CD4-positive, alpha-beta T cell (primary cell): ENCODE data around the gene NEK4. TPM values are rescaled to one million over a fixed set of nuclear protein-coding genes. Genes with fewer than 3 reads are reported as not detected.
"Not testable (repeated sequence)": the region's sequence is repeated elsewhere in the genome, so short reads cannot be mapped to it uniquely, and the experiment has no call there.

ENCODE experiments used
- ATAC-seq: fragments of 200-7000 bp; cut with Tn5 transposase; one replicate; pipeline ENCODE4 v1.10.0; 2022; ENCODE audit warnings: mild to moderate bottlenecking; ENCODE audit not compliant: poor library complexity
- CTCF ChIA-PET: fragments of 350-600 bp; sonication (Branson Sonifier 250); formaldehyde crosslinking; loops from one replicate; lab custom pipeline; 2021; ENCODE audit warnings: antibody characterized with exemption, inconsistent platforms; lab: Charles Lee
- POLR2A ChIA-PET: fragments of 350-600 bp; sonication (Branson Sonifier 250); formaldehyde crosslinking; loops from one replicate; lab custom pipeline; 2021; ENCODE audit warnings: antibody characterized with exemption, inconsistent platforms; lab: Charles Lee
- DNase-seq, 14 experiments: peaks; one replicate each; pipeline ENCODE4 v3.0.0-alpha.2; 2013 to 2020; ENCODE audit warnings: mixed read lengths in 2 of 14
- H3K27ac ChIP-seq, 2 donors: one replicate each; pipeline versions ENCODE4 v1.5.1 to v1.7.0; 2013; ENCODE audit warnings: low read length in 2 of 2, low read depth in 1 of 2, mild to moderate bottlenecking in 1 of 2
- H3K27me3 ChIP-seq, 2 experiments: 1 replicate in 1 of 2; 2 replicates in 1 of 2; pipeline versions ENCODE4 v1.6.1 to v1.7.0; 2013; ENCODE audit warnings: low read length in 2 of 2, control low read depth in 1 of 2, mild to moderate bottlenecking in 1 of 2, moderate library complexity in 1 of 2; ENCODE audit not compliant: insufficient read depth in 2 of 2, control insufficient read depth in 1 of 2
- H3K36me3 ChIP-seq: one replicate; pipeline ENCODE4 v1.6.1; 2013; ENCODE audit warnings: low read length, control low read depth; ENCODE audit not compliant: insufficient read depth
- H3K4me1 ChIP-seq: one replicate; pipeline ENCODE4 v1.6.1; 2013; ENCODE audit warnings: low read length, control low read depth; ENCODE audit not compliant: insufficient read depth
- H3K4me3 ChIP-seq: one replicate; pipeline ENCODE4 v1.5.1; 2013; ENCODE audit warnings: mild to moderate bottlenecking, low read length, moderate library complexity
- H3K9me3 ChIP-seq, 2 experiments: 1 replicate in 1 of 2; 2 replicates in 1 of 2; pipeline versions ENCODE4 v1.6.1 to v1.7.0; 2013; ENCODE audit warnings: low read length in 2 of 2, mild to moderate bottlenecking in 2 of 2, control low read depth in 1 of 2, moderate library complexity in 1 of 2; ENCODE audit not compliant: control insufficient read depth in 1 of 2, insufficient read depth in 1 of 2
- H3K27ac Mint-ChIP-seq: one replicate; pipeline ENCODE4 v1.8.0; 2020; ENCODE audit warnings: mixed read lengths
- H3K27me3 Mint-ChIP-seq: one replicate; pipeline ENCODE4 v1.8.0; 2021; ENCODE audit warnings: mixed read lengths
- H3K36me3 Mint-ChIP-seq: one replicate; pipeline ENCODE4 v1.8.0; 2021; ENCODE audit warnings: low read depth, mixed read lengths
- H3K4me1 Mint-ChIP-seq: one replicate; pipeline ENCODE4 v1.8.0; 2021; ENCODE audit warnings: low read depth, mixed read lengths
- H3K4me3 Mint-ChIP-seq: one replicate; pipeline ENCODE4 v1.8.0; 2020; ENCODE audit warnings: mild to moderate bottlenecking, mixed read lengths
- H3K9me3 Mint-ChIP-seq: one replicate; pipeline ENCODE4 v1.8.0; 2020; ENCODE audit warnings: mixed read lengths
- intact Hi-C, 2 experiments: fragments of 100-400 bp; cut with DNase I in 1 of 2; cut with micrococcal nuclease in 1 of 2; formaldehyde crosslinking; loops; one replicate each; pipeline versions ENCODE4 v1.15.1 to v1.9.0; 2023 to 2025; cut with DNase I, micrococcal nuclease
- total RNA-seq, 174 experiments: library from RNA in 2 of 174; stranded (reverse) in 2 of 174; gene quantifications; one replicate each; pipeline ENCODE4 v1.2.3 and lab custom pipeline; 2021 to 2026
- TF ChIP-seq, protein P1 (sequence below): fragments of 200-600 bp; IDR thresholded peaks from one replicate; pipeline ENCODE4 v1.8.0; 2022; ENCODE audit warnings: antibody characterized with exemption, mild to moderate bottlenecking

NEK4 gene
- total RNA-seq, 2 experiments from 2014 or later = 6.1 to 6.9 TPM

DNA sequence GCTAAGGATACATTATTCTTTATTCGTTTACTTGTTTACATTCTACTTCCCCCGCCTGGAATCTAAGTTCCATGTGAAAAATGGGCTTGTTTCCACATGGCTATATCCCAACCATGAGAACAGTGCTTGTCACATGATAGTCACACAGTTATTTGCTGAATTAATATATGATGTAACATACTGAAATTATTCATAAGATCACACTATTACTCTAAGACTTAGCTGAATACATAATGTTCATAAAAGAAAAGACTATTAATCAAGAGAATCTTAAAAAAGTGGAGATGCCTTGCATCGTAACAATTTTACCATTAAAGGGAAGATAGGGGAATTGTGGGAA lies 91.6 kb downstream of the NEK4 start:
- Mint-ChIP-seq H3K9me3 (no peaks in the 10 kb centered on the region), H3K4me3 (no peak overlapping the region), H3K27ac (no peak overlapping the region), H3K4me1 (peaks cover 59% of the 10 kb centered on the region), H3K36me3 (peaks cover 71% of the 10 kb centered on the region), H3K27me3 (no peaks in the 10 kb centered on the region)
- intact Hi-C loops = no loop called here
- TF ChIP-seq, protein P1, sequence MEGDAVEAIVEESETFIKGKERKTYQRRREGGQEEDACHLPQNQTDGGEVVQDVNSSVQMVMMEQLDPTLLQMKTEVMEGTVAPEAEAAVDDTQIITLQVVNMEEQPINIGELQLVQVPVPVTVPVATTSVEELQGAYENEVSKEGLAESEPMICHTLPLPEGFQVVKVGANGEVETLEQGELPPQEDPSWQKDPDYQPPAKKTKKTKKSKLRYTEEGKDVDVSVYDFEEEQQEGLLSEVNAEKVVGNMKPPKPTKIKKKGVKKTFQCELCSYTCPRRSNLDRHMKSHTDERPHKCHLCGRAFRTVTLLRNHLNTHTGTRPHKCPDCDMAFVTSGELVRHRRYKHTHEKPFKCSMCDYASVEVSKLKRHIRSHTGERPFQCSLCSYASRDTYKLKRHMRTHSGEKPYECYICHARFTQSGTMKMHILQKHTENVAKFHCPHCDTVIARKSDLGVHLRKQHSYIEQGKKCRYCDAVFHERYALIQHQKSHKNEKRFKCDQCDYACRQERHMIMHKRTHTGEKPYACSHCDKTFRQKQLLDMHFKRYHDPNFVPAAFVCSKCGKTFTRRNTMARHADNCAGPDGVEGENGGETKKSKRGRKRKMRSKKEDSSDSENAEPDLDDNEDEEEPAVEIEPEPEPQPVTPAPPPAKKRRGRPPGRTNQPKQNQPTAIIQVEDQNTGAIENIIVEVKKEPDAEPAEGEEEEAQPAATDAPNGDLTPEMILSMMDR = no peak
- Histone ChIP-seq H3K9me3 (no peaks in the 10 kb centered on the region), H3K36me3 (peaks cover 61% of the 10 kb centered on the region), H3K27me3 (no peaks in the 10 kb centered on the region), H3K4me3 (no peak overlapping the region), H3K27ac (no peak overlapping the region), H3K4me1 (peaks cover 7% of the 10 kb centered on the region)
- CTCF ChIA-PET = no interaction called here
- DNase-seq (no peak), ATAC-seq (no peak)
- POLR2A ChIA-PET = no interaction called here

DNA sequence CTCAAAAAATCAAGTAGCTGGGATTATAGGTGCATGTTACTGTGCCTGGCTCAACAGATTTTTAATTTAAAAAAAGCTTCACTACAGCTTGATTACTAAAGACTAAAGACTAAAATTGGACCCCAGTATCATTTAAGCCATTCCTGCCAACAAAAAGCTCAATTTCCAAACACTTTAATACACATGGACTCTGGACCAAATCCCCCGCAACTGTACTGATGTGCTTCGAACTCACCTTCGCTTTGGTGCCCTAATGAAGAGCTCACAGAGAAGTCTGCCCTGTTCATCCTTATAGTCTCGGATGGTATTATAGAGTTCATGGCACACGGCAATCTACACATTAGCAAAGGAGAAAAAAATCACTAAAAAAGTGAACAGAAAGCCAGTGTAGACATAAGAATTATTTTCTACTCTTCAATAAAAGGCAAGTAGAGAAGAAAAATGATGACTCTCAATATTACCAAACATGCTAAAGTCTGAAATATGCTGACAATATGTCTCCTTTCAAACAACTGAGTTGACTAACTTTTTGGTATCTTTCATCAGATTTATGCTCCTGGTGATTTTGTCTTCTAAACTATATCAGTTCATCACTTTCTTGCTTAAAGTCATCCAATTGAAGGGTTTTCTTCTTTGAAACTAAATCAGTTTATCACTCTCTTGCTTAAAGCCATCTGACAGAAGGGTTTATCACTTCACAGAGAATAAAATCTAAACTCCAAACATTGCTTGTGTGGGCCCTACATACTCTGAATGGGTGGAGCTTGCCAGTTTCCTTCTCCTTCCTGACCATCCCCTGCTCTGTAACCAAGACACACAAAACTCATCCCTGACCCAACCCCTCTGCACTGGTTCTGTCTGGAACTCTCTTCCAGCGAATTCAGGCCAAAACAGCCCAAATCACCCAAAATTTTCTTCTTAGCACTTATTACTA lies 92.2 kb downstream of the NEK4 start:
- Histone ChIP-seq H3K9me3 (no peaks in the 10 kb centered on the region), H3K36me3 (peaks cover 61% of the 10 kb centered on the region), H3K4me1 (peaks cover 2% of the 10 kb centered on the region), H3K27ac (no peak overlapping the region), H3K4me3 (no peak overlapping the region), H3K27me3 (no peaks in the 10 kb centered on the region)
- TF ChIP-seq, protein P1 = no peak
- ATAC-seq (no peak), DNase-seq (no peak)
- Mint-ChIP-seq H3K36me3 (peaks cover 71% of the 10 kb centered on the region), H3K27ac (no peak overlapping the region), H3K27me3 (no peaks in the 10 kb centered on the region), H3K9me3 (no peaks in the 10 kb centered on the region), H3K4me3 (no peak overlapping the region), H3K4me1 (peaks cover 54% of the 10 kb centered on the region)
- CTCF ChIA-PET = no interaction called here
- intact Hi-C loops = no loop called here
- POLR2A ChIA-PET = no interaction called here

DNA sequence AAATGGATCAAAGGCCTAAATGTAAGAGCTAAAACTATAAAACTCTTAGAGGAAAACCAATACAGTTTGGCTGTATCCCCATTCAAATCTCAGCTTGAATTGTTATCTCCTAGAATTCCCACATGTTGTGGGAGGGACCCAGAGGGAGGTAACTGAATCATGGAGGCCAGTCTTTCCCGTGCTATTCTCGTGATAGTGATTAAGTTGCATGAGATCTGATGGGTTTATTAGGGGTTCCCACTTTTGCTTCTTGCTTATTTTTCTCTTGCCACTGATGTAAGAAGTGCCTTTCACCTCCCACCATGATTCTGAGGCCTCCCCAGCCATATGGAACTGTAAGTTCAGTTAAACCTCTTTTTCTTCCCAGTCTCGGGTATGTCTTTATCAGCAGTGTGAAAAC lies 94.5 kb downstream of the NEK4 start:
- peaks cover 72% of the 10 kb centered on the region for H3K36me3 ChIP-seq
- Mint-ChIP-seq H3K4me1 (peaks cover 51% of the 10 kb centered on the region), H3K27ac (peak overlapping the region; percentile 21), H3K36me3 (peaks cover 77% of the 10 kb centered on the region)
- H3K9me3 ChIP-seq, H3K4me1 ChIP-seq, ATAC-seq, H3K27ac ChIP-seq, DNase-seq, H3K27me3 ChIP-seq, H3K9me3 Mint-ChIP-seq, CTCF ChIA-PET, H3K4me3 ChIP-seq, H3K27me3 Mint-ChIP-seq, H3K4me3 Mint-ChIP-seq, POLR2A ChIA-PET: not testable (repeated sequence)
- intact Hi-C loops = loop anchor here in 1 of 2 experiments (2.0 kb wide), 1 partner anchor 61 kb away; no protein-coding TSS in a partner anchor
